HCT116 (cell line): ENCODE measurements around the gene MLLT6. TPM values are rescaled to one million over a fixed set of nuclear protein-coding genes. Genes with fewer than 3 reads are reported as not detected.

Experiments
- ATAC-seq: fragments of 200-7000 bp; cut with Tn5 transposase; 2 replicates; pipeline ENCODE4 v1.9.1; 2020; ENCODE audit warnings: mild to moderate bottlenecking, moderate library complexity
- BruUV-seq: library from RNA; stranded (reverse); fragments of 400-500 nt; replicated peaks from 2 replicates; lab custom pipeline; 2021; lab: Mats Ljungman, UMichigan
- CTCF ChIA-PET: fragments of 300-600 bp; sonication (Branson Sonifier 250); formaldehyde crosslinking; loops from one replicate; lab custom pipeline; 2021; ENCODE audit warnings: antibody characterized with exemption; lab: Charles Lee
- POLR2A ChIA-PET: fragments of 300-600, 350-600 bp; sonication (Branson Sonifier 250); formaldehyde crosslinking; loops from one replicate; lab custom pipeline; 2021; ENCODE audit warnings: antibody characterized with exemption; lab: Charles Lee
- RAD21 ChIA-PET, 2 experiments: fragments of 300-600 bp; sonication (Branson Sonifier 250); formaldehyde crosslinking; loops; one replicate each; lab custom pipeline; 2023; ENCODE audit warnings: low total read pairs in 2 of 2; ENCODE audit not compliant: uncharacterized antibody in 2 of 2, unreplicated experiment in 2 of 2, low non-redundant PET in 1 of 2; lab: Charles Lee
- DNase-seq: peaks from one replicate; pipeline ENCODE4 v3.0.0-alpha.2; 2010; ENCODE audit warnings: low read depth, low spot score
- H2AFZ ChIP-seq: fragments of 200-600 bp; shearing (Covaris generic), sonication (generic); 2 replicates; pipeline ENCODE4 v1.6.1; 2017; ENCODE audit warnings: low read depth, mixed run types, mixed read lengths, antibody characterized with exemption, low read length; ENCODE audit not compliant: poor library complexity, severe bottlenecking
- H3K27ac ChIP-seq: 2 replicates; pipeline ENCODE4 v1.5.1; 2012; ENCODE audit warnings: low read depth, low read length
- H3K27me3 ChIP-seq: fragments of 200-600 bp; sonication (generic); 2 replicates; pipeline ENCODE4 v1.6.1; 2016; ENCODE audit warnings: mixed run types, low read length, mixed read lengths; ENCODE audit not compliant: insufficient read depth
- H3K36me3 ChIP-seq, 2 experiments: fragments of 200-500 bp in 1 of 2; fragments of 200-600 bp in 1 of 2; sonication (Bioruptor generic) in 1 of 2; sonication (generic) in 1 of 2; 2 replicates each; pipeline versions ENCODE4 v1.5.1 to v1.6.1; 2014 to 2016; ENCODE audit warnings: low read length in 2 of 2, inconsistent platforms in 1 of 2, mixed read lengths in 1 of 2, mixed run types in 1 of 2; ENCODE audit not compliant: insufficient read depth in 2 of 2, control insufficient read depth in 1 of 2
- H3K4me1 ChIP-seq, 2 experiments: fragments of 200-600 bp in 1 of 2; sonication (generic) in 1 of 2; 2 replicates each; pipeline versions ENCODE4 v1.5.1 to v1.6.1; 2012 to 2017; ENCODE audit warnings: low read length in 2 of 2, inconsistent platforms in 1 of 2, mild to moderate bottlenecking in 1 of 2, mixed read lengths in 1 of 2, mixed run types in 1 of 2, moderate library complexity in 1 of 2; ENCODE audit not compliant: insufficient read depth in 2 of 2, control insufficient read depth in 1 of 2
- H3K4me2 ChIP-seq: fragments of 200-600 bp; sonication (generic); 2 replicates; pipeline ENCODE4 v1.6.1; 2017; ENCODE audit warnings: mixed run types, low read length, mixed read lengths
- H3K4me3 ChIP-seq, 2 experiments: fragments of 200-600 bp in 1 of 2; sonication (generic) in 1 of 2; replicated peaks in 1 of 2; 2 replicates each; pipeline ENCODE4 v1.5.1; 2011 to 2016; ENCODE audit warnings: low read length in 2 of 2, control low read depth in 1 of 2, low read depth in 1 of 2, mild to moderate bottlenecking in 1 of 2, mixed read lengths in 1 of 2, mixed run types in 1 of 2
- H3K79me2 ChIP-seq: fragments of 200-600 bp; sonication (generic); 2 replicates; pipeline ENCODE4 v1.6.1; 2017; ENCODE audit warnings: mild to moderate bottlenecking, mixed run types, low read length, moderate library complexity, mixed read lengths; ENCODE audit not compliant: insufficient read depth
- H3K9ac ChIP-seq: fragments of 200-600 bp; sonication (generic); 2 replicates; pipeline ENCODE4 v1.6.1; 2016; ENCODE audit warnings: low read length, mixed read lengths
- H3K9me2 ChIP-seq: fragments of 200-600 bp; sonication (generic), shearing (Covaris generic); 2 replicates; pipeline ENCODE4 v1.6.1; 2017; ENCODE audit warnings: mixed run types, mild to moderate bottlenecking, moderate library complexity; ENCODE audit not compliant: insufficient read depth
- H3K9me3 ChIP-seq, 2 experiments: fragments of 200-500 bp in 1 of 2; fragments of 200-600 bp in 1 of 2; sonication (Bioruptor generic) in 1 of 2; sonication (generic) in 1 of 2; 2 replicates each; pipeline ENCODE4 v1.6.1; 2014 to 2017; ENCODE audit warnings: low read length in 2 of 2, mixed read lengths in 2 of 2, inconsistent platforms in 1 of 2, low read depth in 1 of 2, mild to moderate bottlenecking in 1 of 2, mixed run types in 1 of 2, moderate library complexity in 1 of 2; ENCODE audit not compliant: control insufficient read depth in 1 of 2, insufficient read depth in 1 of 2
- H4K20me1 ChIP-seq: fragments of 200-600 bp; sonication (generic), shearing (Covaris generic); 2 replicates; pipeline ENCODE4 v1.6.1; 2017; ENCODE audit warnings: mixed run types, mild to moderate bottlenecking, moderate library complexity; ENCODE audit not compliant: insufficient read depth
- CBX3 ChIP-seq: IDR thresholded peaks from 2 replicates; pipeline ENCODE4 v1.6.1; 2012; ENCODE audit warnings: low read depth
- CEBPB ChIP-seq: IDR thresholded peaks from 2 replicates; pipeline ENCODE4 v1.6.1; 2012; ENCODE audit warnings: low read depth
- EZH2 ChIP-seq: fragments of 200-600 bp; sonication (generic); IDR thresholded peaks from 2 replicates; pipeline ENCODE4 v1.6.1; 2017; ENCODE audit warnings: antibody characterized with exemption, mixed run types
- EZH2phosphoT487 ChIP-seq: fragments of 200-600 bp; IDR thresholded peaks from 2 replicates; pipeline ENCODE4 v1.6.1; 2018; ENCODE audit warnings: antibody characterized with exemption, borderline replicate concordance
- FOSL1 ChIP-seq: IDR thresholded peaks from 2 replicates; pipeline ENCODE4 v1.6.1; 2012; ENCODE audit warnings: low read depth
- POLR2AphosphoS5 ChIP-seq: IDR thresholded peaks from 2 replicates; pipeline ENCODE4 v1.6.1; 2011; ENCODE audit warnings: mild to moderate bottlenecking, low read depth, low read length, moderate library complexity
- RAD21 ChIP-seq: IDR thresholded peaks from 2 replicates; pipeline ENCODE4 v1.6.1; 2012; ENCODE audit warnings: low read depth, mild to moderate bottlenecking
- SIN3A ChIP-seq: IDR thresholded peaks from 2 replicates; pipeline ENCODE4 v1.6.1; 2012; ENCODE audit warnings: low read depth
- TCF7L2 ChIP-seq: IDR thresholded peaks from 2 replicates; pipeline ENCODE4 v1.7.0; 2011; ENCODE audit warnings: borderline replicate concordance, inconsistent platforms; ENCODE audit not compliant: insufficient read depth, insufficient read length; ENCODE audit errors: extremely low read depth
- YY1 ChIP-seq: IDR thresholded peaks from 2 replicates; pipeline ENCODE4 v1.6.1; 2011; ENCODE audit warnings: low read length, low read depth, moderate library complexity, mild to moderate bottlenecking; ENCODE audit not compliant: insufficient replicate concordance; ENCODE audit errors: extremely low read depth
- intact Hi-C: fragments of 100-400 bp; cut with micrococcal nuclease; formaldehyde crosslinking; loops from 2 replicates; pipeline ENCODE4 v1.10.0; 2022
- total RNA-seq: library from RNA; stranded (reverse); gene quantifications from one replicate; pipeline ENCODE4 v1.2.1, GENCODE V29; 2021; ENCODE audit not compliant: unreplicated experiment
- TF ChIP-seq, protein P1 (sequence below): IDR thresholded peaks from 2 replicates; pipeline ENCODE4 v1.6.1; 2012; ENCODE audit warnings: low read depth
- TF ChIP-seq, protein P2 (sequence below): IDR thresholded peaks from 2 replicates; pipeline ENCODE4 v1.6.1; 2011; ENCODE audit warnings: mild to moderate bottlenecking, low read length, moderate library complexity; ENCODE audit not compliant: insufficient replicate concordance; ENCODE audit errors: extremely low read depth

The MLLT6 gene
- total RNA-seq, 1 experiment from 2014 or later: 110 TPM

DNA sequence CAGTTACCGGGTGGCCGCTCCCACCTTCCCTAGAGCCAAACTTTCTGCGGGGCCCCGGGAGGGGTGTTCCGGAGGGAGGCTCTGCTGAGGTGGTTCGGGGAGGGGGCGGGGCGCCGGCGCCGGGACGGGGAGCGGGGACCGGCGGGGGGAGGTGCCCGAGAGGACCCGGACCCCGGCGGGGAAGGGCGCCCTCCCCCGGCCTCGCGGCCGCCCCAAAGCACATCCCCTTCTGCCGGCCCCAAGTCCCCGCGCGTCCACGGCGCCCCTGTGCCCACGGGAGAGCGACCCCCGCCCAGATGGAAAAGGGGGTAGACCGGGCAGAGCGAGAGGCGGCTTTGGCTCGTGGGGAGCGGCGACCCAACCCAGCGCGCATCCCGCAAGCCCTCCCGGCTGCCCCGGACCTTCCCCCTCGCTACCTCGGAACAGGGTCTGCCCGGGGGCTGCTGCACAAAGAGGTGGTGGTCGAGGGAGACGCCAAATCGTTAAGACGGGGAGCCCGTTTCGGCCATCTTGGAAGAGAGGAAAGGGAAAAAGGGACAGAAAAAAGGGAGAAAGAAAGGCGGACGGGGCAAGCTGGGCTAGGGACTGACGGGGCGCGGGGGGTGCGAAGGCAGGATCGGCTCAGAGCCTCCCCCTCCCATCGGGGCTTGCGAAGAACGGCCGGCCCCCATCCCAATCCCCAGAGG lies 42.5 kb downstream of the MLLT6 start:
- Histone ChIP-seq H3K27ac (peak overlapping the region; percentile 95), H3K4me3 (peak overlapping the region; percentile 99 to 100), H3K27me3 (no peaks in the 10 kb centered on the region), H3K9ac (peak overlapping the region; percentile 95), H3K9me3 (no peaks in the 10 kb centered on the region), H4K20me1 (no peaks in the 10 kb centered on the region), H3K36me3 (0 out of 4 replicates have a peak, but pooled peaks cover 0 to 2% of the 10 kb centered on the region in 2 experiments), H3K4me2 (peak overlapping the region; percentile 90), H3K9me2 (no peaks in the 10 kb centered on the region), H3K79me2 (peaks cover 69% of the 10 kb centered on the region), H2AFZ (no peak overlapping the region), H3K4me1 (peaks cover 34 to 67% of the 10 kb centered on the region in 2 experiments)
- intact Hi-C loops: no loop called here
- BruUV-seq: no TSS peak
- ChIA-PET RAD21 (no interaction called here), POLR2A (no interaction called here), CTCF (interaction anchor here (1.0 kb wide), 1 partner anchor 12 kb away, joined by 3 read pairs; no protein-coding TSS in a partner anchor)
- TF ChIP-seq SIN3A (no peak), YY1 (peak; percentile 64), CBX3 (no peak)
- DNase-seq: no peak
- ATAC-seq: no peak

DNA sequence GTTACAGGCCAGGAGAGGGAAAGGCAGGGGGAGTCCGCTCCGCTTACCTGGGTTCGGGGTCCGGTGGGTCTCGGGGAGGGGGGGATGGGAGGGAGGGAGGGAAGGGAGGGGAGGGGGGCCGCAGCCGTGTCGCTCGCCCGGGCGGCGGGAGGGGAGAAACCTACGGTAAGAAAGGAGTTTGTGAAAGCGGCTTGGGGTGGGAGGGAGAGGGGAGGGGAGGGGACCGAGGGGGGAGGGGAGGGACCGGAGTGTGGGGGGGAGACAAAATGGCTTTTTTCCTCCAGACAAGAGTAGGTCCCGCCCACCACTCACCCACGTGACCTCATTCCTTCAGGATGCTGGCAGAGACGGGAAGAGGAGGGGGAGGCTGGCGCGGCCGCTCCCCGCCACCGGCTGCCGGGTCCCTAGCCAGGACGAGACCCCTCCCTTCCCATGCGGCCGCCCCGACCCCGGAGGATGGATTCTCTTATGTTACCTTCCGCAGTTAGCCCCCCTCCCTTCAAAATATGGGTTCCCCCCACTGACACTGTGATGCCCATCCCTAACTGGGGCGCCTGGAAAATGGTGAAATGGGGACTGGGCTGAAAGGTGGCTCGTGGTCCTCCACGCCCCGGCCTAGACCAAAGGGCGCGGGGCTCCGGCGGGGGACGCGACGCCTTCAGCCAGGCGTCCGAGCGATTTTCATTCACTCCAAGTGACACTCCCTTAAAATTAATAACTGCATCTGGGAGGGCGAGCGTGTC lies 43.2 kb downstream of the MLLT6 start, which contains the start of gene PCGF2:
Gene PCGF2 (minus strand): TSS at position 188 of the 743 bp plus-strand sequence. CDS start 7,934 bp downstream, outside the sequence.
- Histone ChIP-seq H3K79me2 (peaks cover 69% of the 10 kb centered on the region), H3K27me3 (no peaks in the 10 kb centered on the region), H3K4me3 (peak within 1 kb of the TSS; percentile 99 to 100), H3K9ac (peak within 1 kb of the TSS; percentile 95), H4K20me1 (no peaks in the 10 kb centered on the region), H3K9me2 (no peaks in the 10 kb centered on the region), H3K4me1 (peaks cover 34 to 65% of the 10 kb centered on the region in 2 experiments), H3K27ac (peak within 1 kb of the TSS; percentile 100), H3K9me3 (no peaks in the 10 kb centered on the region), H3K4me2 (peak within 1 kb of the TSS; percentile 94), H3K36me3 (no peaks in the 10 kb centered on the region; a peak in 1 of 4 replicates), H2AFZ (no peak within 1 kb of the TSS)
- peak; percentile 71 for DNase-seq
- intact Hi-C loops: no loop called here
- CTCF ChIA-PET: interaction anchor here (1.0 to 1.8 kb wide), 2 partner anchors 13 kb away, joined by 3 to 5 read pairs; no protein-coding TSS in a partner anchor
- RAD21 ChIA-PET: no interaction called here
- POLR2A ChIA-PET: no interaction called here
- no TSS peak for BruUV-seq
- peak; percentile 26 for ATAC-seq
- TF ChIP-seq, protein P1, sequence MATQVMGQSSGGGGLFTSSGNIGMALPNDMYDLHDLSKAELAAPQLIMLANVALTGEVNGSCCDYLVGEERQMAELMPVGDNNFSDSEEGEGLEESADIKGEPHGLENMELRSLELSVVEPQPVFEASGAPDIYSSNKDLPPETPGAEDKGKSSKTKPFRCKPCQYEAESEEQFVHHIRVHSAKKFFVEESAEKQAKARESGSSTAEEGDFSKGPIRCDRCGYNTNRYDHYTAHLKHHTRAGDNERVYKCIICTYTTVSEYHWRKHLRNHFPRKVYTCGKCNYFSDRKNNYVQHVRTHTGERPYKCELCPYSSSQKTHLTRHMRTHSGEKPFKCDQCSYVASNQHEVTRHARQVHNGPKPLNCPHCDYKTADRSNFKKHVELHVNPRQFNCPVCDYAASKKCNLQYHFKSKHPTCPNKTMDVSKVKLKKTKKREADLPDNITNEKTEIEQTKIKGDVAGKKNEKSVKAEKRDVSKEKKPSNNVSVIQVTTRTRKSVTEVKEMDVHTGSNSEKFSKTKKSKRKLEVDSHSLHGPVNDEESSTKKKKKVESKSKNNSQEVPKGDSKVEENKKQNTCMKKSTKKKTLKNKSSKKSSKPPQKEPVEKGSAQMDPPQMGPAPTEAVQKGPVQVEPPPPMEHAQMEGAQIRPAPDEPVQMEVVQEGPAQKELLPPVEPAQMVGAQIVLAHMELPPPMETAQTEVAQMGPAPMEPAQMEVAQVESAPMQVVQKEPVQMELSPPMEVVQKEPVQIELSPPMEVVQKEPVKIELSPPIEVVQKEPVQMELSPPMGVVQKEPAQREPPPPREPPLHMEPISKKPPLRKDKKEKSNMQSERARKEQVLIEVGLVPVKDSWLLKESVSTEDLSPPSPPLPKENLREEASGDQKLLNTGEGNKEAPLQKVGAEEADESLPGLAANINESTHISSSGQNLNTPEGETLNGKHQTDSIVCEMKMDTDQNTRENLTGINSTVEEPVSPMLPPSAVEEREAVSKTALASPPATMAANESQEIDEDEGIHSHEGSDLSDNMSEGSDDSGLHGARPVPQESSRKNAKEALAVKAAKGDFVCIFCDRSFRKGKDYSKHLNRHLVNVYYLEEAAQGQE: no peak
- TF ChIP-seq CEBPB (no peak), EZH2phosphoT487 (no peak), TCF7L2 (no peak), EZH2 (no peak), FOSL1 (no peak), POLR2AphosphoS5 (peak; percentile 61), RAD21 (no peak)
- TF ChIP-seq, protein P2, sequence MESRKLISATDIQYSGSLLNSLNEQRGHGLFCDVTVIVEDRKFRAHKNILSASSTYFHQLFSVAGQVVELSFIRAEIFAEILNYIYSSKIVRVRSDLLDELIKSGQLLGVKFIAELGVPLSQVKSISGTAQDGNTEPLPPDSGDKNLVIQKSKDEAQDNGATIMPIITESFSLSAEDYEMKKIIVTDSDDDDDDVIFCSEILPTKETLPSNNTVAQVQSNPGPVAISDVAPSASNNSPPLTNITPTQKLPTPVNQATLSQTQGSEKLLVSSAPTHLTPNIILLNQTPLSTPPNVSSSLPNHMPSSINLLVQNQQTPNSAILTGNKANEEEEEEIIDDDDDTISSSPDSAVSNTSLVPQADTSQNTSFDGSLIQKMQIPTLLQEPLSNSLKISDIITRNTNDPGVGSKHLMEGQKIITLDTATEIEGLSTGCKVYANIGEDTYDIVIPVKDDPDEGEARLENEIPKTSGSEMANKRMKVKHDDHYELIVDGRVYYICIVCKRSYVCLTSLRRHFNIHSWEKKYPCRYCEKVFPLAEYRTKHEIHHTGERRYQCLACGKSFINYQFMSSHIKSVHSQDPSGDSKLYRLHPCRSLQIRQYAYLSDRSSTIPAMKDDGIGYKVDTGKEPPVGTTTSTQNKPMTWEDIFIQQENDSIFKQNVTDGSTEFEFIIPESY: no peak
